NCI-H526 treated with DMSO at 0.1 percent for 48 hours (cell line): Measurements from ENCODE around the gene ADGRL3.

Source experiments
- DNase-seq: peaks from one replicate; lab custom pipeline; 2025; lab: John Stamatoyannopoulos, UW

The ADGRL3 gene

GRCh38 chr4:62115216-62115615, 915.1 kb downstream of the ADGRL3 start:
- DNase-seq, result no peak

GRCh38 chr4:62117886-62118285, 917.8 kb downstream of the ADGRL3 start:
- no peak for DNase-seq

GRCh38 chr4:62118558-62118957, 918.4 kb downstream of the ADGRL3 start:
- DNase-seq, result no peak

GRCh38 chr4:62119195-62119594, 919.1 kb downstream of the ADGRL3 start:
- no peak for DNase-seq

GRCh38 chr4:62126064-62126732, 926.1 kb downstream of the ADGRL3 start:
- DNase-seq, result no peak
